ENCODE results near the gene ARHGAP44.
"Not testable (repeated sequence)": the region's sequence is repeated elsewhere in the genome, so short reads cannot be mapped to it uniquely, and the experiment has no call there.

ARHGAP44 gene

GRCh38 chr17:12964840-12965239 lies 175.5 kb downstream of the ARHGAP44 start:
- no peak for DNase-seq

GRCh38 chr17:12965988-12966387 lies 176.7 kb downstream of the ARHGAP44 start:
- DNase-seq: no peak

DNA sequence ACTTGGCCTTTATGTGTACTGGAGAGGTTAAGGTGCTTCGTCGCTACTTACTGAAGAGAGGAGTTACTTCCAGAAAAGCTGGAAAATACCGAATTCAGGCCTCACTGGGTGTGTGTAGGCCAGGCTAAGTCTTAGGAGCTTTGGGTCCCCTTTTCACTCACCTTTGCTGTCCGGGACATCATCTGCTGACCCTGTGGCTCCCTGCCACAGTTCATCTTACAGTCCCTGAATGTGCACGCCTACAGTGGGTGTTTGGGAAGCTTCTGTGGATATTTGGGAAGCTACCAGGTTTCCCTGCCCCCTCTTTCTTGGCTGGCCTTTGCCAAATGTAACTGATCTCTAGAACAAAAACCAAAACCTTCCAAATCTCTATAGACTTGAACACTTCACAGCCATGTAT lies 177.1 kb downstream of the ARHGAP44 start:
- DNase-seq: no peak

DNA sequence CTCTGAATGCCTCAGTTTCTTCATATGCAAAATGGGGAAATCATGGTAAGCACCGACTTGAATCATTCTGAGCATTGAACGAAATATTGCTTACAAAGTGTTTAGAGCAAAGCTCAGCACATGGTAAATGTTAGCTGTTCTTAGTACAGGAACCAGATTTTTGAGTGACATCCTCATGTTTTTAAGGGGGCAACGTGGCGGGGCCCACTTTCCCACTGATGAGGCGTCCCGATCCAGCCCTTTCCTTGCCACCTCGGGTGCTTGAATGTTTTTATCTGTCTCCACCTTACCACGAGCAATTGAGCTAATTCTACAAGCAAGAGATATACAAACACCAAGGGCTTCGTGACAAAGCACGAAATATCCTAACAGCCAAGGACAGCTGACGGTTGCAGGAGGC lies 178.7 kb downstream of the ARHGAP44 start:
- no peak for DNase-seq

DNA sequence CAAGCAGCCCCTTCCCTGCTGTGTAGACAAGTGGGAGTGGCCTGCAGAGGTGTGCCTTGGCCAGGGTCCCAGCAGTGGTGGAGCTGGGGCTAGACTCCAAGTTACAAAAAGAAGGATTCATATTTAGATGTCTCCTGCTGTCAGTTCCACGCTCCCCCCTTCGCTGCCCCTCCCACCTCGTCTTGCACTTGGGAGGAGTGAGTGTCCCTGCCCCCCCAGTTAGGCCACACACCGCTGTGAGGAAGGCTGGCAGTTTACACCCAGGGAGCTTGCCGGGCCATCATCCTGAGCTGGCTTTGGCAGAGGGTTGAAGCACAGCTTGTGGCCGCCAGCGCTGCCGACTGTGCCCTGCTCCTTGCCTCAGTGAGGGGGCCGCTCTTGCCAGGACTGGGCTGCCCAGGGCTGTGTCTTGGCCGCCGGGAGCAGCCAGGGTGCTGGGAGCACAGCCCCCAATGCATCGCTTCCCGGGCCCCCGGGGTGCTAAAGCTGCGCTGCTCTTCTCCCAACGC lies 184.3 kb downstream of the ARHGAP44 start:
- peak; percentile 70 for DNase-seq

GRCh38 chr17:12974005-12974531 lies 184.8 kb downstream of the ARHGAP44 start:
- DNase-seq: peak; percentile 69

DNA sequence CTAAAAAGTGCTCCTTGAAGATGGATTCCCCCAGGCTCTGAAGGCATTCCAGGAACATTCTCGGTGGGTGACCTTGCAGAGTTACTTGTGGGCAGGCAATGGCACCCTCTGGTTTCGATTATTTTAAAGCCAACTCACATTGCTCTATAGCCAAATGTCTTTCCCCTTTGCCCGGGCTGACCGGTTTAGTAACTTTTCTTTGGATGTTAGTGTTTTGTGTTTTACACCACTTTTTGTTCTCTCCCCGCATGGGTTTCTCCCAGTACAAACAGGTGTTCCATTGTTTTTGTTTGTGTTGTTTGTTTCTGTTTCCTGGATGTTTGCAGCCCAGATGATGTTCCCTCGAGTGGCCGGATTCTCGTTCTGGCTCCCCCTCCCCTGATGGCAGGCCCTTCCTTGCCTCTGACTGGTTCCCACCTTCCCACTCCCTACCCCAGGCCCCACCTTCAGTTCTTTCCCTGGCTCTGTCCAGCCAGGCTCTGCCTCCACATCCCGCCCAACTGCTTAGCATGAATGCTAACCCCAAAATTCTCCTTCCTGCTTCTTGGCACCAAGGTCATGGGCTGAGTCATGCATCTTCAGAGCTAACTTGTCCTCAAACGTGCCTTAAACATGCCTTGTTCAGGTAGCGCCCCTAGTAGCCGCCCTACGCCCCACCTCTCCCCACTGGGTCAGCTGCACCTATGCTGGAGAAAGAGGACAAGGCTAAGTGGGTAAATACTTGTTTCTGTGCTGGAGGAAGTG lies 187.9 kb downstream of the ARHGAP44 start:
- peak; percentile 76 for DNase-seq

- DNase-seq: not testable (repeated sequence)
Measured at GRCh38 chr17:12978787-12979186, 189.5 kb downstream of the ARHGAP44 start.

DNA sequence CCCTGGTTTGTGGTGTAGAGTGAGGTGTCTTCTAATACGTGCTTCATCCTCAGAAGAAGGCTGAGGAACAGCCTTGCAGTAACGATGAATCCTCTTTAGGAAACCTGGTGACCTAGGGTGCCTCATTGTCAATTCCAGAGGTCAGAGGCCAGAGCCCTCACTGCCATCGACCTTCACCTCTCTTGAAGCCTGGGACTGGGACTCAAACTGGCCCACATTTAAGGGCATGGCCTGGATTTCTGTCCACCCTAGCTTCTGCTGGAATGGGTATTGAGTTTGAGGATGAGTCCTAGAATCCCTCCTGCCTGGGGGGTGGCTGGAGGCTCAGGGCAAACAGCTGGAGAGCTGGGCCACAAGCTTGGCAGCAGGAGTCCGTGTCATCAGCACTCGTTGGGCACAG lies 189.9 kb downstream of the ARHGAP44 start:
- no peak for DNase-seq

DNA sequence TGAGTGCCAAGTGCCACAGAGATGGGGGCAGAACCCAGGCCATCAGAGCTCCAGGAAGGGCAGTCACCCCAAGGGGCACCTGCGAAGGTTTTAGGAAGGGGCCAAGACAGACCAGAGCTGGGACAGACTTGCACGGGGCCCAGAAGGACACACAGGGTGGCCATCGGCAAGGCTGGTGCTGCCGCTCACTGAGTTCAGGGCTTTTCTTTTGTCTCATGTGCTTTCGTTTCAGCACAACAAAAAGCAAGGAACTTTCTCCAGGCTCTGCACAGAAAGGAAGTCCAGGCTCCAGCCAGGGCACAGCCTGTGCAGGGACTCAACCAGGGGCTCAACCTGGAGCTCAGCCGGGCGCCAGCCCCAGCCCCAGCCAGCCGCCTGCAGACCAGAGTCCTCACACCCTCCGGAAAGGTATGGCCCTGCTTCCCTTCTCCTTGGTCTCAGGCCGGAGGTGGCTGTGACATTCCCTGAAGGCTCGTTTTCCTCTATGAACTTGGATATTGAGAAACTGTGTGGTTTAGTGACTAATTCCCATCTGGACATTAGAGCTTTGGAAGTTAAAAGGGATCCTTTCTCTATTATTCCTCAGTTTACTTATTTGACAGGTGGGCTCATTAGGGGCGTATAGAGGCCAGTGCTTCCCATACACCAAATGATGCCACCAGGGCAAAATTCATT lies 190.7 kb downstream of the ARHGAP44 start:
- DNase-seq: peak; percentile 48

GRCh38 chr17:12982224-12982623 lies 192.9 kb downstream of the ARHGAP44 start:
- DNase-seq: no peak

DNA sequence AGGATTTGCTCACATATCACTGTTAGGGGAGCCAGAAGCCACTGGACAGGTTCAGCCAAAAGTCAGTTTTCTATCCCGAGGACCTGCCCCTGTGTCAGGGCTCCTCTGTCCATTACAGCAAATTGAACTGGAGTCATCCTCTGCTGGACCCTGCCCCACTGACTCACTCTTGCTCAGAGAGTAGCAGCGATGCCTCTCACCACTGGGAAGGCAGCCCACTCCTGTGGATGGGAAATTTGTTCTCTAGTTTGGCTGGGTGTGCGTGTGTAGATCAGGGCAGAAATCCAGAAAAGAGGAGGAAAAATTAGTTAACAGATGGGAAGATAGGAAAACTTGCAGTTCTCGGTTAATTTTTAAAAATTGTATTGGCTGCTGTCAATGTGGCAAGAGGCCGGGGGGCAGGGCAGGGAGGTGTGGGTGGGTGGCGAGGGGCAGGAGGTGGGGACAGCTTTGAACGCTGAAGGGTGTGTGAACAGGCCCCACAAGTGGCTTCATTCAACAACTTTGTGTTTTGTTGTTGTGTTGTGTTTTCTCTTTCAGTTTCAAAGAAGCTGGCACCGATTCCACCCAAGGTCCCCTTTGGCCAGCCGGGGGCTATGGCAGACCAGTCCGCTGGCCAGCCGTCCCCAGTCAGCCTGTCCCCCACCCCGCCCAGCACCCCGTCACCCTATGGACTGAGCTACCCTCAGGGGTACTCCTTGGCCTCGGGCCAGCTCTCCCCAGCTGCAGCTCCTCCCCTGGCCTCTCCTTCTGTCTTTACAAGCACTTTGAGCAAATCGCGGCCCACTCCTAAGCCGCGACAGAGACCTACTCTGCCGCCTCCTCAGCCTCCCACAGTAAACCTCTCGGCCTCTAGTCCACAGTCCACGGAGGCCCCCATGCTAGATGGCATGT lies 194.9 kb downstream of the ARHGAP44 start:
- peak; percentile 66 for DNase-seq

DNA sequence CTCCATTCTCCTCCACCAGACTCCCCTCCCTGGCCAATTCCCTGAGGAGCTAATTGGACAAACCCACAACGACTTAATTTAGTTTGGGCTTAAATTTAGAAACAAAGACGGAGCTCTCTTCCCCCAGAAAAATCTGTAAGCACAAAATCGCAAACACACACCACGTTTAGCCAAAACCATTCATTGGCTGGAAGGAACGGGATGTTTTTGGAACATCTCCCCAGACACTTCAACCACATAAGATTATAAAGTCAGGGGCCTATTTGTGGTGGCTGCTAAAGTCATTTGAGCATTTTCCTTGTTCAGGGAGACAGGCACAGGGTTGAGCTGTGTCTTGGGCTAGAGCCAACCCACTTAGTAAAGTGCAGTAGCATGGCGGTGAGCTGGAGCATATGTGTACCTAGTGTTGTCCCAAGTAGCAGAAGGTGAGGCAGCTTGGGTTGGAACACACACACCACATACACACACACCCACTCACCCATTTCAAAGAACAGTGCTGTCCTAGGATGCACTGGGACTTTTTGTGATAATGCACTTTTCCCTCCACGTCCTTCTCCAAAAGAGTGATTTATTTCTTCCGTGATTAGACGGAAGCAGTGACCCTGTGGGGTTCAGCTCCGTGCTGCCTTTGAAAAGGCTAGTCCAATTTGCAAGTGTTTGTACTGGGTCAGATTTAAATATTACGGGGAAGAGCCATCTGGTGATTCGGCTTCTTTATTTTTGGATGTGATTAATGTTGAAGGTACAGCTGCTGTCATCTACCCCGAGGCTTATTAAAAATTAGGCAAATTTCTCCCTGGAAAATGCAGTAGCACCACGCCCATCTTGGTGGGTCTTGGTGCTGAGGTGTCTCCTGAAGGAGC lies 196.4 kb downstream of the ARHGAP44 start:
- peak; percentile 49 for DNase-seq

- DNase-seq: peak; percentile 60
Measured at GRCh38 chr17:12987120-12987519, 197.8 kb downstream of the ARHGAP44 start.

DNA sequence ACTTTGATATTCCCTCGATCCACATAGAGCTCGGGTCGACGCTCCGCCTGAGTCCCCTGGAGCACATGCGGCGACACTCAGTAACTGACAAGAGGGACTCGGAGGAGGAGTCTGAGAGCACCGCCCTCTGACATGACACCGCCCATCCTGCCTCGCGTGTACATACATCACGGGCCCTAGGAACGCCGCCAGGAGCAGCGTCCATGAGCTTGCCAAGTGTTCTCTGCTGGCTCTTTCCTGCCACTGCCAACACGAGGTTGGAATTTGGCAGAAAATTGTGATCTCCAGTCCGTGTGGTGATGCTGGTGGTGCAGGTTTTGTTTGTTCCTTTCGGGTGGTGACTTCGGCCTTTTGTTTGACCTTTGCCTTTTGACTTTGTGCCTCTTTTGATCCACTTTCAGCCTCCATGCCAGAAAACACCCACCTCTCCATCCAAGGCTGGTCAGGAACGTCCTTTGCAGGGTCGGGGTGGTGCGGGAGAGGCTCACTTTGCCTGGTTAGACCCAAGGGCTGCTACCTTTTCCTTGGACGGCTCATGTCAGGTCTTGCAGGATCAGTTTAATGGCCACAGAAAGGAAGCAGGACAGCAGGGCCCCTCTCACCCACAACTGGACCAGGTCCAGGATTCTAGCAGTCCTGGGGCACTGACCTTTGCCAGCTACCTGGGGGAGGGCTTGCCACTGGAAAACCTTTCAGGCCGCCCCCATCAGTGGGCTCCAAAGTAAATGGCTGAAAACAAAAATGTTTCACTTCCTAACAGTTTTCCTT lies 200.9 kb downstream of the ARHGAP44 start:
- no peak for DNase-seq

- no peak for DNase-seq
Measured at GRCh38 chr17:12990926-12991325, 201.6 kb downstream of the ARHGAP44 start.

DNA sequence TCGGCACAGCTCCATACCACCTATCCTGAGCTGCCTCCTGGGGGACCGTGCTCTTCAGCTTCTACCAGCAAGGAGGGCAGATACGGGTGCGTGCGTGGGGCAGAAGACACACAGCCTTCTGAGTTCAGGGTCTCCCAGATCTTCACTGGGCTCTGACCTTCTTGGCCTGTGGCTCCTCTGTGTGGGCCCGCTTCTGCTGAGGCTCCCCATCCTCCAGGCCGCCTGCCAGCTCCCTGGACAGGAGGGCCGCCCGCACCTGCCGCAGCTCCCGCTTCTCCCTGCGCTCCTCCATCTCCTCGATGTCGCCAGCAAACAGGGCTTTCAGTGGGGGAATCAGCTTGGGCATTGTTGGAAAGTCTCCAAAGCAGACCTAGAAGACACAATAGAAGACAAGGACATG lies 203.4 kb downstream of the ARHGAP44 start:
- DNase-seq: peak; percentile 49

DNA sequence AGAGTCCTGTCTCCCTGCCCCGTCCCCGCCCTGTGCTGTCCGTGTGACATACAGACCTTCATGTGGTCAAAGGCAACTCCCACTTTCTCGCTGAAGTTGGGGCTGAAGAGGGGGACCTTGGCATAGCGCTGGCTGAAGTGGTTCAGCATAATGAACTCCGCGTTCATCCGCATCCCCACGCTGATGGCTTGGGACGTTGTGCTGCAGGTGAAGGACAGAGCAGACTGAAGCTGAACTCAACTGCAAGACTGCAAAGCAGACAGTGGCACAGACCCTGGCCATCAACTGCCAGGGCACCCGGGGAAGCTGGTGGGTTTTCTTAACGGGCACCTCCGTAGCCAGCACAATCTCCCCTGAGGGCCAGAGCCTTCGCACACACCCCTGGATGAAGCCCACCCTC lies 204.3 kb downstream of the ARHGAP44 start:
- peak; percentile 53 for DNase-seq

DNA sequence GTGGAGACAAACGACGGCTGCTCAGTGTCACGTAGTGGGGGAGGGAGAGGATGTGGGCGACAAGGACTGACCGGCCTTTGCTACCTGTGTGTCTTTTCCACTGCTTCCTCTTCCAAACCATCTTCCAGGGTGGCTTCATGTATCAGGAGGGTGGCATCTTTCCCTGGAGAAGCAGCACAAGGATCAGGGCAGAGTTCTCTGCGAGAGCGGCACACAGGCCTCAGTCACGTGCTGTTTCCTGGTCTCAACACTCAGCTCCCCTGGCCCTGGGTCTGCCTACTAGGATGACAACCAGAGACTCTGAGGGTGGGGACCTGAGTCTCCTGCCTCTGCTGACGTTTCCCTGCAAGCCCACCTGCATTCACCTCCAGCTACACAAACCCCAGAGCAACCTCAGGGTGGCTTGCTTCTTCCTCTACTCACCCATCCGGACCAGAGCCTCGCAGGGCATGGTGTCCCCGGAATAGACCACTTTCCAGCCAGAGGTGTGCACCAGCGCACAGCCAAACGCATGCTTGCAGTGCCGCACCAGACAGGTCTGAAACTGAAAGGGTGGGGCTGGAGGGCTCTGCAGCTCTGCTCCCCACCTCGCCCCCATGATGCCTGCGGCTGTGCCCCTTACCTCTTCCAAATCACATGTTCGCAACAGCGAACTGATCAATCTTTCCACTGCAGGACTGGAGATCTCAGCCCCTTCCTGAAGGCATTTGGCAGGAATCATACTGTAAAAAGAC lies 205.2 kb downstream of the ARHGAP44 start:
- DNase-seq: peak; percentile 51

DNA sequence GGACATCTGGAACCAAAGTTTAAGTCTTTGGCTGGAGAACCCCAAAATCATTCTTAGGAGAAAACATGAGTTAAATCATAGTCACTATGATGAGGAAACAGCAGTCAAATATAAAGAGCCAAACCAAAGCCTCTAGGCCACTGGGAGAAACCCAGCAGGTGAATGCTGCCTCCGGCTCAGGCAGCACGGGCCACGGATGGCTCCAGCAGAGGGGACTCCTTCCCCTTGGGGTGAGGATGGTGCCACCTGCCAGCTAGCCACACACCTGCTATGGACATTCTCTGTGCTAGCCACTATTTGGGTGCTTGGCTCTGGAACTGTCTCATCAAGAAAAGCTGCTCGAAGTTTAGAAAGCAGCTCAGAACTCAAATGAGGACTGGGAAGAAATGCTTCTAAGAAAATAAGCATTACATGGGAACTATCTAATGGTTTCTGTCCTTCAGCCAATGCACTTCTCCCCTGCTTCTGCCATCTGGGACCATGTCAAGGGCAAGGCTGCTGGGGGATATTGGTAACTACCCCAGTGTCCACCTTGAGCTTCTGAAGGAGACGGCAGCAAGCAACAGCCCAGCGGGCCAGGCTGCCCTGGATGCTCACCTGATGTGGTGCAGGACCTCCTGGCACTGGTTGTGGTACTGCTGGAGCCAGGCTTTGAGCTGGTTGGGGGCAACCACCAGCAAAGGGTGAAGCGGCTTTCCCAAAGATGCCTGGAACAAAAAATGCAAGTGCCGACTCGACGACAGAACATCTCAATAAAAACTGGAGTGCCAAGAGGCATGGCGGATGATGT lies 206.0 kb downstream of the ARHGAP44 start:
- peak; percentile 50 for DNase-seq
